ENCODE data around the gene TGM1.
"Not testable (repeated sequence)": the region's sequence is repeated elsewhere in the genome, so short reads cannot be mapped to it uniquely, and the experiment has no call there.

The TGM1 gene

GRCh38 chr14:24254630-24255392 lies 8.2 kb downstream of the TGM1 start:
- no peak for DNase-seq (ENCODE audit: low read depth)

GRCh38 chr14:24253936-24254335 lies 9.0 kb downstream of the TGM1 start:
- no peak for DNase-seq (ENCODE audit: low read depth)

GRCh38 chr14:24252289-24253124 lies 10.5 kb downstream of the TGM1 start:
- DNase-seq (ENCODE audit: low read depth): no peak

- no peak for DNase-seq (ENCODE audit: low read depth)
These were observed 11.1 kb downstream of the TGM1 start for GRCh38 chr14:24251880-24252288.

GRCh38 chr14:24250354-24250753 lies 12.6 kb downstream of the TGM1 start:
- no peak for DNase-seq (ENCODE audit: low read depth)

GRCh38 chr14:24249230-24250021 lies 13.6 kb downstream of the TGM1 start:
- no peak for DNase-seq (ENCODE audit: low read depth)

GRCh38 chr14:24247422-24247821 lies 15.6 kb downstream of the TGM1 start:
- DNase-seq (ENCODE audit: low read depth): no peak

- no peak for DNase-seq (ENCODE audit: low read depth)
These were observed 16.2 kb downstream of the TGM1 start for GRCh38 chr14:24246765-24247212.

GRCh38 chr14:24245350-24245749 lies 17.6 kb downstream of the TGM1 start:
- DNase-seq (ENCODE audit: low read depth): not testable (repeated sequence)

GRCh38 chr14:24243336-24243836 lies 19.6 kb downstream of the TGM1 start:
- no peak for DNase-seq (ENCODE audit: low read depth)

GRCh38 chr14:24241829-24242443 lies 21.0 kb downstream of the TGM1 start:
- DNase-seq (ENCODE audit: low read depth): peak; percentile 95

- DNase-seq (ENCODE audit: low read depth): no peak
These were observed 22.7 kb downstream of the TGM1 start for GRCh38 chr14:24240110-24240918.

GRCh38 chr14:24238527-24239037 lies 24.4 kb downstream of the TGM1 start:
- no peak for DNase-seq (ENCODE audit: low read depth)

GRCh38 chr14:24238123-24238522 lies 24.9 kb downstream of the TGM1 start:
- DNase-seq (ENCODE audit: low read depth): peak; percentile 36

- DNase-seq (ENCODE audit: low read depth): no peak
These were observed 25.5 kb downstream of the TGM1 start for GRCh38 chr14:24237463-24237955.

- no peak for DNase-seq (ENCODE audit: low read depth)
These were observed 26.1 kb downstream of the TGM1 start for GRCh38 chr14:24236689-24237462.

GRCh38 chr14:24235804-24236688 lies 26.9 kb downstream of the TGM1 start:
- no peak for DNase-seq (ENCODE audit: low read depth)
